GM12878 (cell line): ENCODE data around the gene BCAT1. TPM values are rescaled to one million over a fixed set of nuclear protein-coding genes. Genes with fewer than 3 reads are reported as not detected.
A peak's percentile ranks its signal among the peaks of the same experiment; 100 is the strongest.

Experiments
- ATF3 ChIP-seq: IDR thresholded peaks from 2 replicates; pipeline ENCODE4 v1.6.1; 2011; ENCODE audit warnings: low read depth, mild to moderate bottlenecking, low read length, moderate library complexity, borderline replicate concordance; ENCODE audit errors: extremely low read depth
- BACH1 ChIP-seq: fragments of 450-650 bp; IDR thresholded peaks from 2 replicates; pipeline ENCODE4 v1.6.1; 2017; ENCODE audit warnings: mild to moderate bottlenecking, borderline replicate concordance
- CBX5 ChIP-seq: sonication (generic); IDR thresholded peaks from 2 replicates; pipeline ENCODE4 v1.6.1; 2016; ENCODE audit warnings: low read depth, moderate library complexity, mild to moderate bottlenecking, inconsistent platforms
- CREM ChIP-seq: IDR thresholded peaks from 2 replicates; pipeline ENCODE4 v1.6.1; 2014; ENCODE audit warnings: antibody characterized with exemption, low read depth
- DPF2 ChIP-seq: fragments of 450-650 bp; IDR thresholded peaks from 2 replicates; pipeline ENCODE4 v1.6.1; 2017; ENCODE audit warnings: mild to moderate bottlenecking
- EP300 ChIP-seq, 2 experiments: fragments of 150-350 bp in 1 of 2; IDR thresholded peaks; 2 replicates each; pipeline ENCODE4 v1.6.1; 2011 to 2012; ENCODE audit warnings: low read depth in 2 of 2, low read length in 2 of 2, borderline replicate concordance in 1 of 2, improper control_type of control experiment in 1 of 2, inconsistent platforms in 1 of 2; ENCODE audit not compliant: control insufficient read depth in 1 of 2
- EZH2 ChIP-seq: IDR thresholded peaks from 2 replicates; pipeline ENCODE4 v1.6.1; 2012; ENCODE audit warnings: low read depth, mild to moderate bottlenecking, control low read depth, inconsistent platforms, low read length, borderline replicate concordance; ENCODE audit not compliant: control insufficient read depth
- GATAD2B ChIP-seq: fragments of 450-650 bp; conservative IDR thresholded peaks from 2 replicates; pipeline ENCODE4 v1.6.1; 2017; ENCODE audit warnings: low read depth, mild to moderate bottlenecking, moderate library complexity
- HDAC2 ChIP-seq: fragments of 200-600 bp; sonication (generic); IDR thresholded peaks from 2 replicates; pipeline ENCODE4 v1.6.1; 2017
- HDGF ChIP-seq: fragments of 450-650 bp; IDR thresholded peaks from 2 replicates; pipeline ENCODE4 v1.6.1; 2016; ENCODE audit warnings: antibody characterized with exemption
- IRF4 ChIP-seq: IDR thresholded peaks from 2 replicates; pipeline ENCODE4 v1.6.1; 2011; ENCODE audit warnings: low read depth, low read length
- MLLT1 ChIP-seq: fragments of 450-650 bp; IDR thresholded peaks from 2 replicates; pipeline ENCODE4 v1.6.1; 2016; ENCODE audit warnings: mild to moderate bottlenecking
- MYB ChIP-seq: fragments of 150-350 bp; IDR thresholded peaks from 2 replicates; pipeline ENCODE4 v1.6.1; 2014; ENCODE audit warnings: mild to moderate bottlenecking, low read depth, low read length, borderline replicate concordance
- RAD21 ChIP-seq: IDR thresholded peaks from 2 replicates; pipeline ENCODE4 v1.6.1; 2011; ENCODE audit warnings: mild to moderate bottlenecking, low read depth, low read length, moderate library complexity; ENCODE audit not compliant: insufficient read depth
- RB1 ChIP-seq: fragments of 450-650 bp; formaldehyde crosslinking; IDR thresholded peaks from 2 replicates; pipeline ENCODE4 v1.6.1; 2017; ENCODE audit warnings: mild to moderate bottlenecking, borderline replicate concordance
- RBBP5 ChIP-seq: fragments of 200-600 bp; sonication (generic); conservative IDR thresholded peaks from 2 replicates; pipeline ENCODE4 v1.6.1; 2016
- SMAD1 ChIP-seq: fragments of 450-650 bp; IDR thresholded peaks from 2 replicates; pipeline ENCODE4 v1.6.1; 2018; ENCODE audit warnings: mild to moderate bottlenecking, low read depth; ENCODE audit not compliant: partially characterized antibody
- TARDBP ChIP-seq: IDR thresholded peaks from 2 replicates; pipeline ENCODE4 v1.6.1; 2016; ENCODE audit warnings: borderline replicate concordance
- TCF12 ChIP-seq: IDR thresholded peaks from 2 replicates; pipeline ENCODE4 v1.6.1; 2011; ENCODE audit warnings: low read depth, mild to moderate bottlenecking, low read length
- ZSCAN29 ChIP-seq: fragments of 450-650 bp; IDR thresholded peaks from 2 replicates; pipeline ENCODE4 v1.6.1; 2017; ENCODE audit warnings: mild to moderate bottlenecking, moderate library complexity
- polyA plus RNA-seq, 11 experiments: library from polyadenylated mRNA; depleted of rRNA in 4 of 11; unstranded in 6 of 11; stranded (reverse) in 5 of 11; fragments of >200 nt; fragmentation: Nextera tagmentation in 4 of 11; fragmentation: Illumina TruSeq in 1 of 11; extraction: Ambion mirVana in 4 of 11; extraction: Trizol in 1 of 11; gene quantifications; 1 replicate in 1 of 11; 2 replicates in 10 of 11; pipeline versions ENCODE4 v1.2.1 to v1.2.3, GENCODE V29; 2011 to 2016; ENCODE audit warnings: inconsistent platforms in 2 of 11, missing spikeins in 2 of 11, low read depth in 1 of 11
- total RNA-seq, 4 experiments: library from RNA; depleted of rRNA in 3 of 4; stranded (reverse); fragments of >200 nt in 3 of 4; fragmentation: Illumina TruSeq in 1 of 4; extraction: Trizol in 1 of 4; gene quantifications; 2 replicates each; pipeline versions ENCODE4 v1.2.1 to v1.2.3, GENCODE V29; 2013 to 2021
- TF ChIP-seq, protein P1 (sequence below): fragments of 450-650 bp; IDR thresholded peaks from 2 replicates; pipeline ENCODE4 v1.6.1; 2014; ENCODE audit warnings: mild to moderate bottlenecking
- TF ChIP-seq, protein P2 (sequence below): fragments of 450-650 bp; formaldehyde crosslinking; IDR thresholded peaks from 2 replicates; pipeline ENCODE4 v1.5.0; 2022; ENCODE audit warnings: mild to moderate bottlenecking, missing genetic modification characterization

BCAT1 gene
- total and polyA plus RNA-seq, 10 of the 15 experiments (the other 5 are each of a cell fraction or from before 2014, with no cell fraction given), result 26.2 to 187 (median 81.9) TPM

DNA sequence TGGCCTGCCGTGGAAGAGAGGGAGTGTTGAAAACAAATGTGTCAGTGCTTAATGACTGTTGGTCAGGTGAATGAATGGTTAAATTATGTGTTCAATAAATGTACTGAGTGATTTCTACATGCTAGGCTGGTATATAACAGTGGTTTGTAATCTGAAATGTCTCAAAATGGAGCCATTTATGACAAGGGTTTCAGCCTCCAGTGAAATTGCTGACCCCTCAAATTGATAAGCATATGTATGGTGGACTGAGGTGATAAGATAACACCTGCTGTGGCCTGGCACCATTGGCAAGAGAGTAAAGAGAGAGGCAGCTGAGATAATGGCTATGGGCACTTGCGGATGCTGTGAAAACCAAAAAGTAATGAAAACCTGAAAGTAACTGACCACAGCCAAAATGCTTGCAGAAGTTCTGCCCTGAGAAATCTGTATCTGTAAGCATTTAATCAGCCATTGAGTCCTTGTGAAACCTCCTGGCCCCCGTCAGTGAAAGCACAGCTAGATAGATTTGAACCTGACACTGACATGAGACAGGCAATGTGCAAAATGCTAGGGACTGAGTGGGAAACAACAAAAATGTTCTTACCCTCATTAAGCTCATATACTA is 1.4 kb upstream of the BCAT1 start (continued):
- TF ChIP-seq, protein P1, sequence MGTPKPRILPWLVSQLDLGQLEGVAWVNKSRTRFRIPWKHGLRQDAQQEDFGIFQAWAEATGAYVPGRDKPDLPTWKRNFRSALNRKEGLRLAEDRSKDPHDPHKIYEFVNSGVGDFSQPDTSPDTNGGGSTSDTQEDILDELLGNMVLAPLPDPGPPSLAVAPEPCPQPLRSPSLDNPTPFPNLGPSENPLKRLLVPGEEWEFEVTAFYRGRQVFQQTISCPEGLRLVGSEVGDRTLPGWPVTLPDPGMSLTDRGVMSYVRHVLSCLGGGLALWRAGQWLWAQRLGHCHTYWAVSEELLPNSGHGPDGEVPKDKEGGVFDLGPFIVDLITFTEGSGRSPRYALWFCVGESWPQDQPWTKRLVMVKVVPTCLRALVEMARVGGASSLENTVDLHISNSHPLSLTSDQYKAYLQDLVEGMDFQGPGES, result no peak
- TF ChIP-seq RAD21 (no peak), ATF3 (no peak), DPF2 (peak; percentile 72; the same call in 1 of the 2 replicates), TCF12 (peak; percentile 88; the same call in 1 of the 2 replicates), MLLT1 (peak; percentile 34; the same call in 1 of the 2 replicates), IRF4 (no peak), HDGF (no peak), RBBP5 (no peak), BACH1 (no peak), SMAD1 (peak; percentile 52), RB1 (no peak), EZH2 (no peak), GATAD2B (peak; percentile 80; the same call in 1 of the 2 replicates), EP300 (IDR thresholded peaks at IDR 0.05; ENCODE audit: borderline replicate concordance in 1 of 2, control insufficient read depth in 1 of 2, low read depth in 2 of 2, low read length in 2 of 2) (peak in 1 of 2 experiments; percentile 59; a peak in 2 of 4 replicates), MYB (no peak), CREM (peak; percentile 49; the same call in 1 of the 2 replicates), HDAC2 (no peak), TARDBP (no peak), ZSCAN29 (no peak), CBX5 (no peak)
- TF ChIP-seq, protein P2, sequence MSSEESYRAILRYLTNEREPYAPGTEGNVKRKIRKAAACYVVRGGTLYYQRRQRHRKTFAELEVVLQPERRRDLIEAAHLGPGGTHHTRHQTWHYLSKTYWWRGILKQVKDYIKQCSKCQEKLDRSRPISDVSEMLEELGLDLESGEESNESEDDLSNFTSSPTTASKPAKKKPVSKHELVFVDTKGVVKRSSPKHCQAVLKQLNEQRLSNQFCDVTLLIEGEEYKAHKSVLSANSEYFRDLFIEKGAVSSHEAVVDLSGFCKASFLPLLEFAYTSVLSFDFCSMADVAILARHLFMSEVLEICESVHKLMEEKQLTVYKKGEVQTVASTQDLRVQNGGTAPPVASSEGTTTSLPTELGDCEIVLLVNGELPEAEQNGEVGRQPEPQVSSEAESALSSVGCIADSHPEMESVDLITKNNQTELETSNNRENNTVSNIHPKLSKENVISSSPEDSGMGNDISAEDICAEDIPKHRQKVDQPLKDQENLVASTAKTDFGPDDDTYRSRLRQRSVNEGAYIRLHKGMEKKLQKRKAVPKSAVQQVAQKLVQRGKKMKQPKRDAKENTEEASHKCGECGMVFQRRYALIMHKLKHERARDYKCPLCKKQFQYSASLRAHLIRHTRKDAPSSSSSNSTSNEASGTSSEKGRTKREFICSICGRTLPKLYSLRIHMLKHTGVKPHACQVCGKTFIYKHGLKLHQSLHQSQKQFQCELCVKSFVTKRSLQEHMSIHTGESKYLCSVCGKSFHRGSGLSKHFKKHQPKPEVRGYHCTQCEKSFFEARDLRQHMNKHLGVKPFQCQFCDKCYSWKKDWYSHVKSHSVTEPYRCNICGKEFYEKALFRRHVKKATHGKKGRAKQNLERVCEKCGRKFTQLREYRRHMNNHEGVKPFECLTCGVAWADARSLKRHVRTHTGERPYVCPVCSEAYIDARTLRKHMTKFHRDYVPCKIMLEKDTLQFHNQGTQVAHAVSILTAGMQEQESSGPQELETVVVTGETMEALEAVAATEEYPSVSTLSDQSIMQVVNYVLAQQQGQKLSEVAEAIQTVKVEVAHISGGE, result no peak
